ENCODE data around the gene GRID1.

GRID1 gene

DNA sequence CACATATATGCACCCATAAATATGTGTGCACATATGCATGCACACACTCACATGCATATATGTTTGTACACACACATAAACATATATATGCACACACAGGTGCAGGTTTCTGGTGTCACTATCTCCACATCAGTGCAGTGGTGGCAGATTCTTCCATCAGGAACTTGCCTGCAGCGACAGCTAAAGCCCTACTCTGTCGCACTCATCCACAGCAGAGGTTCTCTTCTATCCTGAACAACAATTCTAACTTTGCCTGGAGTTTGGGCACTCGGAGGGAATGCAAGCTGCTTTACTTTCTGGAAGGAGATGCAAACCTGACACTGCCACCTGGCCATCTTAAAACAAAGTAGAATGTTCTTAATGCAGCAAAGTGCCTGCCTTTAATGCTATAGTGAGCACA, 745.8 kb downstream of the GRID1 start:
- Histone ChIP-seq H3K27ac (ENCODE audit: low read depth, low read length) (no peak overlapping the region), H3K79me1 (ENCODE audit: low read length) (no peaks in the 10 kb centered on the region), H3K18ac (ENCODE audit: low read length) (no peak overlapping the region), H3K9ac (ENCODE audit: low read length) (no peak overlapping the region), H3K27me3 (ENCODE audit: insufficient read depth, low read length, poor library complexity) (no peaks in the 10 kb centered on the region), H2BK120ac (ENCODE audit: low read depth, low read length) (no peak overlapping the region), H2AK5ac (ENCODE audit: low read length) (no peak overlapping the region), H3K56ac (ENCODE audit: low read length) (no peak overlapping the region), H3K4ac (ENCODE audit: low read depth, low read length) (no peak overlapping the region), H3K79me2 (ENCODE audit: control insufficient read depth, insufficient read depth, low read length) (no peaks in the 10 kb centered on the region), H3K36me3 (ENCODE audit: control insufficient read depth, insufficient read depth, low read length) (no peaks in the 10 kb centered on the region), H2BK15ac (replicated peaks; ENCODE audit: low read depth) (no peak overlapping the region), H4K5ac (ENCODE audit: low read length) (no peak overlapping the region), H3K4me2 (ENCODE audit: low read length) (no peak overlapping the region), H3K23ac (ENCODE audit: low read length) (no peak overlapping the region), H3K4me1 (ENCODE audit: control insufficient read depth, low read depth, low read length) (no peaks in the 10 kb centered on the region), H3K4me3 (ENCODE audit: low read length) (no peak overlapping the region), H4K8ac (ENCODE audit: low read depth, low read length) (no peak overlapping the region), H2BK5ac (ENCODE audit: low read length) (no peak overlapping the region)
- no peak for DNase-seq
- WGBS (ENCODE audit: extremely low coverage, insufficient coverage, low lambda C conversion rate): no CpG with 5 or more reads among the region's 3 CpGs

DNA sequence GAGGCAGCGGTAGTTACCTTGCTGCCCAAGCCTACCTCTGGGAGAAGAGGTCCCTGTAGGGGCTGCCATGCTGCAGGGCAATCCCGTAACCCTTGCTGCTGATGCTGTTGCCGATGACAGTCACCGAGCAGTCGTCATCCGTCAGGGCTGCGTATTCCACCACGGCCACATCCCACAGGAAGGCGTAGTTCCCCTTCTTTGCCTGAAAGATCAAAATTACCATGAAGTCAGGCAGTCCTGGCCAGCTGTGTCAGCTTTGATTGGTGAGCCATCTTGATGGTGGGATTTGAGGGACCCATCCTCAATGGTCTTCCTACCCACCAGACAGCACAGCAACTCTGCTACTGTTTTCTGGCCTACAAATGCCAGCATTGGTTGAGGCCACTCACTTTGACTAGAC, 746.8 kb downstream of the GRID1 start:
- no peaks in the 10 kb centered on the region for H3K36me3 ChIP-seq (ENCODE audit: control insufficient read depth, insufficient read depth, low read length)

DNA sequence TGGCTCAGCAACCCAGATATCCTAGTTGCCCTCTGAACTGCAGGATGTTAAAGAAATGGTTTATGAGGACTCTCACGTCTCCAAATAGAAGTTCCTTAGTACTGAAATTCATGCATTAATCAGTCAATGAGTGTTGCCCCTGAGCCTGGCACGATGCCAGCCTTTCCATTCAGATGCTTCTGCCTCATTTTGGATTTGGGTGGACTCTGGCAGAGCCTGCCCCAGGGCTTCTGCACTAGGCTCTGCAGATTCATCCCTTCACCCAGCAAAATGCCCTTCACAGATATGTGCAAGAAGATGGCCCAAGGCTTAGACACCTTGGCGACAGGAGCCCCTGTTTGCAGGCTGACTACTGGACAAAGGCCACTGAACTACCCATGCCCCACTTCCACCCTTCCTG, 747.8 kb downstream of the GRID1 start:
- Histone ChIP-seq H3K4me3 (ENCODE audit: low read length) (no peak overlapping the region), H3K36me3 (ENCODE audit: control insufficient read depth, insufficient read depth, low read length) (no peaks in the 10 kb centered on the region), H3K18ac (ENCODE audit: low read length) (no peak overlapping the region), H3K9ac (ENCODE audit: low read length) (no peak overlapping the region), H4K8ac (ENCODE audit: low read depth, low read length) (no peak overlapping the region), H3K56ac (ENCODE audit: low read length) (no peak overlapping the region), H3K79me2 (ENCODE audit: control insufficient read depth, insufficient read depth, low read length) (no peaks in the 10 kb centered on the region), H3K4ac (ENCODE audit: low read depth, low read length) (no peak overlapping the region), H3K79me1 (ENCODE audit: low read length) (no peaks in the 10 kb centered on the region), H2BK120ac (ENCODE audit: low read depth, low read length) (no peak overlapping the region), H3K4me1 (ENCODE audit: control insufficient read depth, low read depth, low read length) (no peaks in the 10 kb centered on the region), H2BK5ac (ENCODE audit: low read length) (no peak overlapping the region), H3K4me2 (ENCODE audit: low read length) (no peak overlapping the region), H3K27ac (ENCODE audit: low read depth, low read length) (no peak overlapping the region), H2AK5ac (ENCODE audit: low read length) (no peak overlapping the region), H4K5ac (ENCODE audit: low read length) (no peak overlapping the region), H2BK15ac (replicated peaks; ENCODE audit: low read depth) (no peak overlapping the region), H3K23ac (ENCODE audit: low read length) (no peak overlapping the region), H3K27me3 (ENCODE audit: insufficient read depth, low read length, poor library complexity) (no peaks in the 10 kb centered on the region)
- WGBS (ENCODE audit: extremely low coverage, insufficient coverage, low lambda C conversion rate): no CpG with 5 or more reads among the region's 3 CpGs
- DNase-seq: no peak

More for the DNA sequence above, 746.8 kb downstream of the GRID1 start:
- no peak overlapping the region for H3K4ac ChIP-seq (ENCODE audit: low read depth, low read length)
- H3K4me2 ChIP-seq (ENCODE audit: low read length): no peak overlapping the region
- no peak overlapping the region for H2BK5ac ChIP-seq (ENCODE audit: low read length)
- H3K79me2 ChIP-seq (ENCODE audit: control insufficient read depth, insufficient read depth, low read length): no peaks in the 10 kb centered on the region
- no peak overlapping the region for H2BK15ac ChIP-seq (replicated peaks; ENCODE audit: low read depth)
- no peaks in the 10 kb centered on the region for H3K27me3 ChIP-seq (ENCODE audit: insufficient read depth, low read length, poor library complexity)
- H2AK5ac ChIP-seq (ENCODE audit: low read length): no peak overlapping the region
- no peak overlapping the region for H4K8ac ChIP-seq (ENCODE audit: low read depth, low read length)
- no peak overlapping the region for H3K27ac ChIP-seq (ENCODE audit: low read depth, low read length)
- WGBS (ENCODE audit: extremely low coverage, insufficient coverage, low lambda C conversion rate): no CpG with 5 or more reads among the region's 9 CpGs
- DNase-seq: no peak
- no peak overlapping the region for H3K23ac ChIP-seq (ENCODE audit: low read length)
- H2BK120ac ChIP-seq (ENCODE audit: low read depth, low read length): no peak overlapping the region
- H3K4me1 ChIP-seq (ENCODE audit: control insufficient read depth, low read depth, low read length): no peaks in the 10 kb centered on the region
- no peaks in the 10 kb centered on the region for H3K79me1 ChIP-seq (ENCODE audit: low read length)
- no peak overlapping the region for H4K5ac ChIP-seq (ENCODE audit: low read length)
- H3K18ac ChIP-seq (ENCODE audit: low read length): no peak overlapping the region
- H3K9ac ChIP-seq (ENCODE audit: low read length): no peak overlapping the region
- H3K4me3 ChIP-seq (ENCODE audit: low read length): no peak overlapping the region
- H3K56ac ChIP-seq (ENCODE audit: low read length): no peak overlapping the region

DNA sequence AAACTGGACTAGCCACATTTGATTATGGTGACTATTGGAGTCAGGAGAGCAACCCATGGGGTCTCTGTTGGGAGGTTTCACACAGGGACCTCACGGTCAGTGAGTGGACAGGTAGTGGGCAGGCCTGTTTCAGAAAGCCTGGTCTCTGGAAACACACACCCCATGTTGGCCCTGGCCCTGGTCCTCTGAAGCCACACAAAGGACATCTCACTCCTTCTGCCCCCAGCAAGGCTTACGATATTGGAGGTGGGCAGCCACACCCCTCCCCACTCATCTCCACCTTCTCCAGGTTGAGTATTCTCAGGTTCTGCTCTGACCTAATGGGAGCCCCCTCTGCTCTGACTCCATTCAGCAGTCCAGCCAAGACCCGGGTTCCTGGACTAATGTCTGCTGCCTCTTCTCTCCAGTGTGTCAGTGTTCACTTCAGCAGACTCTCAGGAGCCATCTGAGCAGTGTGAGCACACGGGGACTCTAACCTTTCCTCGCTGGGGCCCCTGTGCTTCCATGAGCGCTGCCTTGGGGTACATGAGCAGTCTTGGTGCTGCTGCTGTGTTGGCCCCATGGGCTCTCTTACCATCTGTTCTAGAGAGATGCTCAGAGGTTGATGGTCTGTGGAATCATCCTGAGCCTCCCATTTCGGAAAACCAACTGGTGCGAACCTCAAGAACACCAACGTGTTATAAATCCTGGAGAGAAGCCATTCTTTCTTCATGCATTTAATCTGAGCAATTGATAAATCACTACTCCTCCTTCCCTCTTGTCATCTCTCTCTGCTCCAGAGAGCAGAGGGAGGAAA, 748.6 kb downstream of the GRID1 start:
- DNase-seq: no peak
- Histone ChIP-seq H3K79me2 (ENCODE audit: control insufficient read depth, insufficient read depth, low read length) (no peaks in the 10 kb centered on the region), H2BK5ac (ENCODE audit: low read length) (no peak overlapping the region), H2AK5ac (ENCODE audit: low read length) (no peak overlapping the region), H4K8ac (ENCODE audit: low read depth, low read length) (no peak overlapping the region), H3K4me1 (ENCODE audit: control insufficient read depth, low read depth, low read length) (no peaks in the 10 kb centered on the region), H3K79me1 (ENCODE audit: low read length) (no peaks in the 10 kb centered on the region), H3K4ac (ENCODE audit: low read depth, low read length) (no peak overlapping the region), H3K56ac (ENCODE audit: low read length) (no peak overlapping the region), H3K4me3 (ENCODE audit: low read length) (no peak overlapping the region), H3K27me3 (ENCODE audit: insufficient read depth, low read length, poor library complexity) (no peaks in the 10 kb centered on the region), H2BK120ac (ENCODE audit: low read depth, low read length) (no peak overlapping the region), H3K18ac (ENCODE audit: low read length) (no peak overlapping the region), H3K27ac (ENCODE audit: low read depth, low read length) (no peak overlapping the region), H3K4me2 (ENCODE audit: low read length) (no peak overlapping the region), H4K5ac (ENCODE audit: low read length) (no peak overlapping the region), H3K23ac (ENCODE audit: low read length) (no peak overlapping the region), H2BK15ac (replicated peaks; ENCODE audit: low read depth) (no peak overlapping the region), H3K36me3 (ENCODE audit: control insufficient read depth, insufficient read depth, low read length) (no peaks in the 10 kb centered on the region), H3K9ac (ENCODE audit: low read length) (no peak overlapping the region)
- WGBS (ENCODE audit: extremely low coverage, insufficient coverage, low lambda C conversion rate): no CpG with 5 or more reads among the region's 9 CpGs

DNA sequence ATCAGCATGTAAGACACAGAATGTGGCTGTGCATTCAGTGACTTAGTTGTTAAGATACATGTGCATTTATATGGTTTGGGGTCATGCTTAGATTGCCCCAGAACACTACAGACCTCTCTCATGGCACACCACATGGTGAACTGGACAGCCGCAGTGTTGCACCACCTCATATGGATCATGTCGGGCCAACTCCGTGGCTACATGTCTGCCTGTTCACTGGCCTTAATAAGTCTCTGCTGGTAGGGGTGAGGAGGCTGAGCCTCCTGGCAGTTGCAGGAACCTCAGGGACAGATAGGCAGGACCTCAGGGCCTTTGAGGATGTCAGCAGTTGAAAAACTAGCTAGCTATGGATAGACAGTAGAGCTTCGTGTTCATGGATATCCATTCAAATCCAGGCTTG, 751.0 kb downstream of the GRID1 start:
- Histone ChIP-seq H3K4me2 (ENCODE audit: low read length) (no peak overlapping the region), H3K18ac (ENCODE audit: low read length) (no peak overlapping the region), H2AK5ac (ENCODE audit: low read length) (no peak overlapping the region), H3K4me3 (ENCODE audit: low read length) (no peak overlapping the region), H3K4ac (ENCODE audit: low read depth, low read length) (no peak overlapping the region), H2BK15ac (replicated peaks; ENCODE audit: low read depth) (no peak overlapping the region), H2BK5ac (ENCODE audit: low read length) (no peak overlapping the region), H2BK120ac (ENCODE audit: low read depth, low read length) (no peak overlapping the region), H3K23ac (ENCODE audit: low read length) (no peak overlapping the region), H4K5ac (ENCODE audit: low read length) (no peak overlapping the region), H4K8ac (ENCODE audit: low read depth, low read length) (no peak overlapping the region), H3K27ac (ENCODE audit: low read depth, low read length) (no peak overlapping the region), H3K4me1 (ENCODE audit: control insufficient read depth, low read depth, low read length) (no peaks in the 10 kb centered on the region), H3K79me2 (ENCODE audit: control insufficient read depth, insufficient read depth, low read length) (no peaks in the 10 kb centered on the region), H3K36me3 (ENCODE audit: control insufficient read depth, insufficient read depth, low read length) (no peaks in the 10 kb centered on the region), H3K27me3 (ENCODE audit: insufficient read depth, low read length, poor library complexity) (no peaks in the 10 kb centered on the region), H3K79me1 (ENCODE audit: low read length) (no peaks in the 10 kb centered on the region), H3K9ac (ENCODE audit: low read length) (no peak overlapping the region), H3K56ac (ENCODE audit: low read length) (no peak overlapping the region)
- WGBS (ENCODE audit: extremely low coverage, insufficient coverage, low lambda C conversion rate): no CpG with 5 or more reads among the region's 4 CpGs
- DNase-seq: no peak

DNA sequence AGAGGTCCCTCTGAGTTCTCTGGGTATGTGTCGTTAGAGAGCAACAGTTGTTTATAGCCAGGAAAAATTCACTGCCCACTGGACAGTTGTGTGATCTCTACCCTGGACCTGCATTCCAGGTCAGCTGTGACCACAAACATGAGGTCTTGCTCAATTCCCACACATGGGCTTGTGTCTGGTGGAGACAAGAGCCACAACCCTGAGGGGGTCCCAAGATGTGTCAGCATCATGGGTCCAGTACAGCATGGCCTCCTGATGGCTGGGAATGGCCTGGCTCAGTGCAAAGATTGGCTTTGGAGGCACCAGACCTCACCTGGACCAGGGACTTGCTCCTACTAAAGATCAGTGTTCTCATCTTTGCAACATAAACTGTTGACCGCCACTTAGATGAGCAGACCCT, 751.6 kb downstream of the GRID1 start:
- Histone ChIP-seq H3K18ac (ENCODE audit: low read length) (no peak overlapping the region), H3K23ac (ENCODE audit: low read length) (no peak overlapping the region), H4K8ac (ENCODE audit: low read depth, low read length) (no peak overlapping the region), H3K27ac (ENCODE audit: low read depth, low read length) (no peak overlapping the region), H3K9ac (ENCODE audit: low read length) (no peak overlapping the region), H2BK120ac (ENCODE audit: low read depth, low read length) (no peak overlapping the region), H2AK5ac (ENCODE audit: low read length) (no peak overlapping the region), H3K36me3 (ENCODE audit: control insufficient read depth, insufficient read depth, low read length) (no peaks in the 10 kb centered on the region), H3K4me1 (ENCODE audit: control insufficient read depth, low read depth, low read length) (no peaks in the 10 kb centered on the region), H3K79me2 (ENCODE audit: control insufficient read depth, insufficient read depth, low read length) (no peaks in the 10 kb centered on the region), H3K4ac (ENCODE audit: low read depth, low read length) (no peak overlapping the region), H3K27me3 (ENCODE audit: insufficient read depth, low read length, poor library complexity) (no peaks in the 10 kb centered on the region), H3K56ac (ENCODE audit: low read length) (no peak overlapping the region), H3K4me3 (ENCODE audit: low read length) (no peak overlapping the region), H4K5ac (ENCODE audit: low read length) (no peak overlapping the region), H2BK5ac (ENCODE audit: low read length) (no peak overlapping the region), H3K79me1 (ENCODE audit: low read length) (no peaks in the 10 kb centered on the region), H3K4me2 (ENCODE audit: low read length) (no peak overlapping the region), H2BK15ac (replicated peaks; ENCODE audit: low read depth) (no peak overlapping the region)
- no CpG with 5 or more reads among the region's 2 CpGs for WGBS (ENCODE audit: extremely low coverage, insufficient coverage, low lambda C conversion rate)
- no peak for DNase-seq
